SK-N-SH (cell line): ENCODE measurements around the gene DNAJB8. TPM values are rescaled to one million over a fixed set of nuclear protein-coding genes. Genes with fewer than 3 reads are reported as not detected.

ENCODE experiments used
- CTCF ChIA-PET: fragments of 300-600, 350-600 bp; formaldehyde crosslinking; extraction: SDS; loops from one replicate; lab custom pipeline; 2021; lab: Yijun Ruan, JAX
- POLR2A ChIA-PET: fragments of 350-600 bp; sonication (Branson Sonifier 250); formaldehyde crosslinking; extraction: SDS; loops from one replicate; lab custom pipeline; 2020; ENCODE audit warnings: antibody characterized with exemption, inconsistent platforms; lab: Yijun Ruan, JAX
- DNase-seq: peaks from one replicate; pipeline ENCODE4 v3.0.0; 2012
- H2AFZ ChIP-seq: fragments of 200-600 bp; sonication (generic); 2 replicates; pipeline ENCODE4 v1.8.1; 2016; ENCODE audit warnings: antibody characterized with exemption, mild to moderate bottlenecking, low read depth
- H3F3A ChIP-seq: fragments of 200-600 bp; sonication (generic); replicated peaks from 2 replicates; pipeline ENCODE3; 2016; ENCODE audit warnings: antibody characterized with exemption, mild to moderate bottlenecking; ENCODE audit not compliant: insufficient read depth
- H3K27ac ChIP-seq, 2 experiments: fragments of 200-500 bp in 1 of 2; fragments of 200-600 bp in 1 of 2; sonication (Bioruptor generic) in 1 of 2; sonication (generic), shearing (Covaris generic) in 1 of 2; 2 replicates each; pipeline versions ENCODE4 v1.5.1 to v1.6.1; 2014 to 2016; ENCODE audit warnings: low read depth in 2 of 2, inconsistent platforms in 1 of 2, low read length in 1 of 2, mild to moderate bottlenecking in 1 of 2, mixed read lengths in 1 of 2
- H3K27me3 ChIP-seq: fragments of 200-600 bp; sonication (generic), shearing (Covaris generic); 2 replicates; pipeline ENCODE4 v1.6.1; 2016; ENCODE audit warnings: mixed run types; ENCODE audit not compliant: insufficient read depth
- H3K36me3 ChIP-seq, 2 experiments: fragments of 200-500 bp in 1 of 2; fragments of 200-600 bp in 1 of 2; sonication (Bioruptor generic) in 1 of 2; sonication (generic) in 1 of 2; replicated peaks in 1 of 2; 2 replicates each; pipeline versions ENCODE3 to v1.5.1; 2014 to 2016; ENCODE audit warnings: low read length in 1 of 2, mild to moderate bottlenecking in 1 of 2; ENCODE audit not compliant: insufficient read depth in 2 of 2, control insufficient read depth in 1 of 2
- H3K4me1 ChIP-seq, 2 experiments: fragments of 200-500 bp in 1 of 2; fragments of 200-600 bp in 1 of 2; sonication (Bioruptor generic) in 1 of 2; sonication (generic), shearing (Covaris generic) in 1 of 2; 2 replicates each; pipeline versions ENCODE4 v1.5.1 to v1.6.1; 2014 to 2016; ENCODE audit warnings: low read depth in 1 of 2, low read length in 1 of 2, mixed run types in 1 of 2; ENCODE audit not compliant: insufficient read depth in 2 of 2, control insufficient read depth in 1 of 2
- H3K4me2 ChIP-seq: fragments of 200-600 bp; sonication (generic), shearing (Covaris generic); 2 replicates; pipeline ENCODE4 v1.6.1; 2017; ENCODE audit warnings: mixed run types
- H3K4me3 ChIP-seq, 2 experiments: fragments of 200-500 bp in 1 of 2; fragments of 200-600 bp in 1 of 2; sonication (Bioruptor generic) in 1 of 2; sonication (generic), shearing (Covaris generic) in 1 of 2; 2 replicates each; pipeline versions ENCODE4 v1.5.1 to v1.8.1; 2014 to 2016; ENCODE audit warnings: low read depth in 2 of 2, inconsistent platforms in 1 of 2, low read length in 1 of 2, mild to moderate bottlenecking in 1 of 2, mixed read lengths in 1 of 2, moderate library complexity in 1 of 2
- H3K79me2 ChIP-seq: fragments of 200-600 bp; sonication (generic); 2 replicates; pipeline ENCODE4 v1.8.1; 2017; ENCODE audit warnings: mild to moderate bottlenecking; ENCODE audit not compliant: insufficient read depth
- H3K9ac ChIP-seq: fragments of 200-600 bp; sonication (generic); 2 replicates; pipeline ENCODE4 v1.6.1; 2017; ENCODE audit warnings: mixed run types
- H3K9me2 ChIP-seq: fragments of 200-600 bp; sonication (generic); 2 replicates; pipeline ENCODE4 v1.6.1; 2017; ENCODE audit warnings: mixed run types
- H3K9me3 ChIP-seq: fragments of 200-600 bp; sonication (generic); 2 replicates; pipeline ENCODE4 v1.6.1; 2017; ENCODE audit warnings: mixed run types, mild to moderate bottlenecking, moderate library complexity
- H4K20me1 ChIP-seq: fragments of 200-600 bp; sonication (generic); 2 replicates; pipeline ENCODE4 v1.6.1; 2017; ENCODE audit warnings: mild to moderate bottlenecking, mixed run types; ENCODE audit not compliant: insufficient read depth
- CHD2 ChIP-seq: fragments of 150-350 bp; IDR thresholded peaks from 2 replicates; pipeline ENCODE4 v1.6.1; 2018; ENCODE audit warnings: low read length; ENCODE audit not compliant: partially characterized antibody
- CTCF ChIP-seq: fragments of 200-600 bp; sonication (generic); IDR thresholded peaks from 2 replicates; pipeline ENCODE4 v1.6.1; 2017; ENCODE audit warnings: antibody characterized with exemption, mild to moderate bottlenecking, moderate library complexity
- ELF1 ChIP-seq: IDR thresholded peaks from 2 replicates; pipeline ENCODE4 v1.4.0; 2012
- EP300 ChIP-seq, 2 experiments: IDR thresholded peaks; 2 replicates each; pipeline versions ENCODE4 v1.4.0 to v1.6.1; 2012; ENCODE audit warnings: borderline replicate concordance in 1 of 2, low read depth in 1 of 2, low read length in 1 of 2
- FOXJ3 ChIP-seq: sonication (generic); formaldehyde crosslinking; IDR thresholded peaks from 2 replicates; pipeline ENCODE4 v1.5.1; 2020; ENCODE audit warnings: mild to moderate bottlenecking, missing genetic modification reagents
- GABPA ChIP-seq: IDR thresholded peaks from 2 replicates; pipeline ENCODE4 v1.4.0; 2012; ENCODE audit warnings: low read depth, mild to moderate bottlenecking
- GATA2 ChIP-seq: sonication (generic); formaldehyde crosslinking; IDR thresholded peaks from 2 replicates; pipeline ENCODE4 v1.5.0; 2020; ENCODE audit warnings: mild to moderate bottlenecking, missing genetic modification reagents
- IRF3 ChIP-seq: fragments of 150-350 bp; IDR thresholded peaks from 2 replicates; pipeline ENCODE4 v1.6.1; 2016; ENCODE audit warnings: mild to moderate bottlenecking, low read depth, low read length
- MEF2A ChIP-seq: IDR thresholded peaks from 2 replicates; pipeline ENCODE4 v1.4.0; 2012; ENCODE audit warnings: low read depth, borderline replicate concordance
- NRF1 ChIP-seq: IDR thresholded peaks from 2 replicates; pipeline ENCODE4 v1.6.1; 2012; ENCODE audit warnings: low read depth, mild to moderate bottlenecking, low read length
- PBX3 ChIP-seq: IDR thresholded peaks from 2 replicates; pipeline ENCODE4; 2012
- POLR2AphosphoS5 ChIP-seq: IDR thresholded peaks from 2 replicates; pipeline ENCODE4 v1.6.1; 2012; ENCODE audit warnings: low read depth, low read length
- REST ChIP-seq: IDR thresholded peaks from 2 replicates; pipeline ENCODE4 v1.6.1; 2012; ENCODE audit warnings: mild to moderate bottlenecking, low read depth, low read length, moderate library complexity
- RXRA ChIP-seq: IDR thresholded peaks from 2 replicates; pipeline ENCODE4 v1.4.0; 2012; ENCODE audit warnings: low read depth, mild to moderate bottlenecking, borderline replicate concordance
- SIN3A ChIP-seq: IDR thresholded peaks from 2 replicates; pipeline ENCODE4 v1.6.1; 2012; ENCODE audit warnings: low read depth, mild to moderate bottlenecking, low read length, moderate library complexity, borderline replicate concordance
- TAF1 ChIP-seq: IDR thresholded peaks from 2 replicates; pipeline ENCODE4 v1.6.1; 2012; ENCODE audit warnings: low read depth, mild to moderate bottlenecking, low read length, moderate library complexity, borderline replicate concordance
- TCF12 ChIP-seq: IDR thresholded peaks from 2 replicates; pipeline ENCODE4 v1.4.0; 2012
- USF1 ChIP-seq: IDR thresholded peaks from 2 replicates; pipeline ENCODE4 v1.4.0; 2012; ENCODE audit warnings: low read depth, borderline replicate concordance
- YY1 ChIP-seq: IDR thresholded peaks from 2 replicates; pipeline ENCODE4 v1.4.0; 2012; ENCODE audit warnings: low read depth, mild to moderate bottlenecking
- ZBTB33 ChIP-seq: IDR thresholded peaks from 2 replicates; pipeline ENCODE4 v1.4.0; 2012; ENCODE audit warnings: low read depth, borderline replicate concordance
- WGBS: methylation state at CpG from one replicate; pipeline ENCODE4 v1.1.6; 2017; ENCODE audit warnings: low lambda C conversion rate; 5-methylcytosine and 5-hydroxymethylcytosine counted together
- polyA plus RNA-seq, 3 experiments: library from polyadenylated mRNA; depleted of rRNA; stranded (reverse); fragments of >200 nt; gene quantifications; 2 replicates each; pipeline ENCODE4 v1.2.3, GENCODE V29; 2012

The DNAJB8 gene
- polyA plus RNA-seq, 1 of the 3 experiments (the other 2 are of a cell fraction): not detected

GRCh38 chr3:128430731-128431130 lies 36.0 kb downstream of the DNAJB8 start:
- WGBS: 71% methylated on average over 6 of the region's 8 CpGs
- Histone ChIP-seq H3K9me2 (no peaks in the 10 kb centered on the region), H2AFZ (no peak overlapping the region), H3K9me3 (no peaks in the 10 kb centered on the region), H3K4me1 (peaks cover 0 to 70% of the 10 kb centered on the region in 2 experiments; a peak in 2 of 4 replicates), H3K79me2 (no peaks in the 10 kb centered on the region), H3K27me3 (no peaks in the 10 kb centered on the region), H3K4me3 (no peak overlapping the region), H3K27ac (peak overlapping the region in 1 of 2 experiments; percentile 24; a peak in 1 of 4 replicates), H3K36me3 (no peaks in the 10 kb centered on the region), H3K4me2 (no peak overlapping the region), H3F3A (no peaks in the 10 kb centered on the region), H3K9ac (no peak overlapping the region), H4K20me1 (no peaks in the 10 kb centered on the region)
- POLR2A ChIA-PET: interaction anchor here (0.8 to 2.7 kb wide), 7 partner anchors 8 to 54 kb away, joined by 3 to 11 read pairs (median 3); no protein-coding TSS in a partner anchor
- CTCF ChIA-PET: interaction anchor here (1.0 to 11.3 kb wide), 6 partner anchors 8 to 260 kb away, joined by 3 to 177 read pairs (median 4); no protein-coding TSS in a partner anchor
- DNase-seq: no peak
- TF ChIP-seq TCF12 (no peak), GATA2 (CRISPR knock-in tag) (no peak), POLR2AphosphoS5 (no peak), YY1 (no peak), NRF1 (no peak), RXRA (no peak), MEF2A (no peak), EP300 (IDR thresholded peaks at IDR 0.05; ENCODE audit: borderline replicate concordance in 1 of 2, low read depth in 1 of 2, low read length in 1 of 2) (no peak), TAF1 (no peak), REST (no peak), ELF1 (no peak), CHD2 (no peak), ZBTB33 (no peak), FOXJ3 (CRISPR knock-in tag) (no peak), CTCF (no peak), IRF3 (no peak), PBX3 (no peak), USF1 (no peak), SIN3A (no peak), GABPA (no peak)
